Skin epidermis (tissue), 12 donors: ENCODE results near the gene IFI27L2.
A peak's percentile ranks its signal among the peaks of the same experiment; 100 is the strongest.

Source experiments
- H3K27ac ChIP-seq, 21 experiments: fragments of 200-600 bp; sonication (generic) in 11 of 21; one replicate each; pipeline ENCODE4 v1.5.0; 2020; ENCODE audit warnings: mild to moderate bottlenecking in 3 of 21, inconsistent platforms in 2 of 21, moderate library complexity in 2 of 21
- H3K4me3 ChIP-seq, 7 experiments: fragments of 200-600 bp; sonication (generic) in 2 of 7; one replicate each; pipeline ENCODE4 v1.5.0; 2020; ENCODE audit warnings: inconsistent platforms in 2 of 7, mild to moderate bottlenecking in 2 of 7, moderate library complexity in 1 of 7

Gene IFI27L2

DNA sequence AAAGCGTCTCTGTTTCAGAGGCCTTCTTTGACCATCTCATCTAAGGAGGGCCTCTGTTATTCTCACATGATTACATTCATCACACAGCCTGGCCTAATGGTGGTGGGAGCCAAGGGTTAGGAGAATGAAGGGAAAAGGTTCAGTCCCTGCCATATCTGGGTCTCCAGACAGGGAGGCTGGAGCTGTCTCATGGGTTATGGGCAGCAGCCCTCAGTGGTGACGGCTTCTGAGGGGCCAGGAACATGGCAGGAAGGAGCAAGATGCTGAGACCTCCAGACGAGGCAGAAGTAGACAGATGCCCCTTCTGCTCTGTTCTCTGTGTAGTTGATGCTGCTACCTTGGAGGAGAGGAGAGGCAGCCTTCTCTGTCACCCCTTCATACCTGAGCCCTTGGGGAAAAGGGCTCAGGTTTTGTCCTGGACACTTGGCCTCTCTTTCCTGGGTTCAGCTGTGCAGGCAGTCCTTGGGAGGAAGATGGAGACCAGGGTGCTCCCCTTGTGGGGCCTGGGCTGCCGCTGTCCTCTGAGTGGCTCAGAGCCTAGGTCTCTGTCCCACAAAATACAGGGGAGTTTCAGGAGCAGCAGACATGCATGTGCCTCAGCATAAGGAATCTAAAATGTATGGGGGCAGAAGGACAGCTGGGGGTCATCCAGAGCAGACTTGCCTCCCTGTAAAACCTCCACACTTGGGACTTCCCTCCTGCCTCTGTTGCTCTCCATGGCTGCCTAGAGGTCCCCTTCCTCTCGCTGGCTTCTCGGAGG, 3.6 kb downstream of the IFI27L2 start:
- no peak overlapping the region for H3K27ac ChIP-seq
- no peak overlapping the region for H3K4me3 ChIP-seq

DNA sequence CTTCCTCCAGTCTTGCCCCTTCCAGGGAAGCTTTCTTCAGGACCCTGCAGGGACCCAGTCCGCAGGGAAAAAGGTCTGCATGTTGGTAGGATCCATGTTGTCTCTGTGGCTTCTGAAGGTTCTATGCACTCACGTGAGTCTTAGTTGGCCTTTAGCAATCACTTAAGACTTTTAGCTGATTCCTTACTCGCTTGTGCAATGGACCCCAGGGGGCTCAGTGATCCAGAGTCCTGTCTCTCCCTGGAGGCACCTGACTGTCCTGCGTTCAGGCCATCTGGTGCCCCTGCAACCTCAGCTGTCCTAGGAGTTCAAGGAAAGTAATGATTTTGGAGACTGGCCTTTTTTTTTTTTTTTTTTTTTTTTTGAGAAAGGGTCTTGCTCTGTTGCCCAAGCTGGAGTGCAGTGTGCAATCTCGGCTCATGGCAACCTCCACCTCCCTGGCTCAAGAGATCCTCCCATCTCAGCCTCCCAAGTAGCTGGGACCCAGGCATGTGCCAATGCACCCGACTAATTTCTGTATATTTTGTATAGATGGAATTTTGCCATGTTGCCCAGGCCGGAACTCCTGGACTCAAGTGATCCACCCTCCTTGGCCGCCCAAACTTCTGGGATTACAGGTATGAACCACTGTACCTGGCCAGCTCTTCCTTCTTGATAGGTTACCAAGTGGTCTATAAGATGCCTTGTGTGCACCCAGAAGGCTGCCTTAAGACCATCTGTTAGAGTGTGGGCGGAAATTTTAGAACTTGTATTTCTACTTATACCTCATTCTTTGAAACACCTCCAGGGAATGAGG, 4.6 kb downstream of the IFI27L2 start:
- H3K4me3 ChIP-seq, result no peak overlapping the region
- no peak overlapping the region for H3K27ac ChIP-seq

DNA sequence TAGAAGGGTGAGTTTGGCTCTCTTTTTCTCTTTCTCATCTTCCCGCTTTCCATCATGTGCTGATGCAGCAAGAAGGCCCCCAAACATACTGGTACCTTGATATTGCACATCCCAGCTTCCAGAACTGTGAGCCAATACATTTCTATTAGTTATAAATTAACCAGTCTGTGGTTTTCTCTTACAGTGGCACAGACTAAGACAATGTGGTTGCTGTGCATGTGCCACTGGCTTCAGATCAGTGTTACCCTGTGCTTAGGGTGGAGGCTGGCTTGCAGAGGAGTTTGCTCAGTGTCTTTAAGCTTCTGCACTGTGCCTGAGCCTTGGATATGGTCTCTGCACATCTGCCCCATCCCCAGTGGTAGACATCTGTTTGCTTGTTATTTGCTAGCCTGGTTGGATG, 5.5 kb downstream of the IFI27L2 start:
- Histone ChIP-seq H3K4me3 (no peak overlapping the region), H3K27ac (no peak overlapping the region)

DNA sequence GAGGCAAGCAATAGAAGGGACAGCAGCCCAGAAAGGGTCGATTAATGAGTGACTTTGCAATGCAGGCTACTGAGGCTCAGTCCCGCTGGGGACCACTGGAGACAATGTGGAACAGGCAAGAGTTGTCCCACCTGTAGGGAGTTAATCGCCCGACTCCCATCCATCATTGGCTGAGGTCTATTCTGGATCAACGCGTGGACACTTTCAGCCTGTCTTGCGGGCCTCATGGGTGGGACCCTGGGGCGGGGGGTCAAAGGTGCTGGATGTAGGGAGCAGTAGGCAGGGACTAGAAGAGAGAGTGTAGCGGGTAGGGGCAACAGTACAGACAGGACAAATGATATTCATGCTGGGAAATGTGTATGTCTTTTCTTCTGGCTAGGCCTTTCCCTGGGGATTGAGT, 6.1 kb downstream of the IFI27L2 start:
- H3K27ac ChIP-seq, result no peak overlapping the region
- no peak overlapping the region for H3K4me3 ChIP-seq

DNA sequence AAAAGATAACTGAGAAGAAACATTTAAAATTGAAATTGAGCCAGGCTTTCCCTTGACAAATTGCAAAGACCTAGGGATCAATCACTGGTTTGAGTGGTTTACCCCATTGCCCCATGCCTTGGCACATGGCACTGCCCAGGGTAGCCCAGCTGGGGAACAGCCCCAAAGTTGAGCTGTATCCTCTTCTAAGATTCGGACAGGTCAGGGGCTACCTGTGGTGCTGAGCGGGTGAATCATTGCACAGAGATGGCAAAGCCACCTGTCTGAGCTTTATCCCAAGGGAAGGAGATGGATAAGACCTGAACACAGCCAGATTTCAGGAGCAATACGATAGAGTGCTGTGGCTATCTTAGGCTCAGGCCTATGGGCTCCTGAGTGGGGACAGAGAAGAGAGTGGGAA, 7.0 kb downstream of the IFI27L2 start:
- Histone ChIP-seq H3K27ac (no peak overlapping the region), H3K4me3 (no peak overlapping the region)

DNA sequence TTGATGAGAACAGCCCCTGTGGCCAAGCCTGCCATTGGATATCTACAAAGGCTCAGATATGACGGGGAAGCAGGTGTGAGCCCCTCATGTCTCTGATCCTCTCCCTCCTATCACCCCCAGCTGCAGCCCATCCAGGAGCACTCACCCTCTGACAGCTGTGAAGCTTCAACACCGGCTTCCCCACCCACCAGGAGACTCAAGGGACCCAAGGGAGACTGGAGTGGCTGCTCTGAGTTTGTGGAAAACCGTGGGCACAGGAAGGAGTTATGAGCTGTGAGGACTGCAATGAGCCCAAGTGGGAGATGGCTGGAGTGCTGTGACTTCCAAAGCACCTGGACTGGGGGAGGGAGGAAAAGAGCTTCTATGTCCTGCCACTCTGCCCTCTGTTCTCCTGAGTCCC, 7.9 kb downstream of the IFI27L2 start:
- Histone ChIP-seq H3K27ac (no peak overlapping the region), H3K4me3 (no peak overlapping the region)

DNA sequence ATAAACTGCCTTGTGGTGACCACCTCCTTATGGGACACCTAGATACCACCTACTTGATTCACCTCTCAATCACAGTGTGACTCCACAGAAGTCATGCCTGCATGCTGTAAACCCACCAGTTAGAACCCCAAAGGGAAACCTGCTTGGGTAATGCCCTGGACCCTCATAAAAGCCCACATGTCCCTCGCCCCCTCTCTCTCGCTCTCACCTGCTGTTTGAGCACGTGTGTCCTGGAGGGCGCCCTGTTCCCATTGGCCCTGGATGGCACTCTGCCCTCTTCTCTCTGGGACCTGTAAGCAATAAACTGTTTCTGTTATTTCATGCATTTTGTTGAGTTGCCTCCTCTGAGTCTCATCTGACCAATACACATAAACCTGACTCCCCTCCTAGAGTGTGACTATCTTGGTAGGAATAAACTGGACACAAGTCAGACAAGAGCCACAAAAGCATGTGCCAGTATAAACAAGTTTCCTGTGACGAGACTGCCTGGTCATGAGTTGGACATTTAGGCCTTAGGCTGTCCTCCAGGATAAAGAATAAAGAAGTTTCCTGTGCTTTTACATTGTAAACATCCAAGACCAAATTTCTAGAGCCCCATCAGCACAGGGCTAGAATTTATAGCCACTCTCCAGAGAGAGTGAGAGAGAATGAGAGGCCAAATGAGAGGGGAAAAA, 8.6 kb downstream of the IFI27L2 start:
- Histone ChIP-seq H3K27ac (no peak overlapping the region), H3K4me3 (no peak overlapping the region)

DNA sequence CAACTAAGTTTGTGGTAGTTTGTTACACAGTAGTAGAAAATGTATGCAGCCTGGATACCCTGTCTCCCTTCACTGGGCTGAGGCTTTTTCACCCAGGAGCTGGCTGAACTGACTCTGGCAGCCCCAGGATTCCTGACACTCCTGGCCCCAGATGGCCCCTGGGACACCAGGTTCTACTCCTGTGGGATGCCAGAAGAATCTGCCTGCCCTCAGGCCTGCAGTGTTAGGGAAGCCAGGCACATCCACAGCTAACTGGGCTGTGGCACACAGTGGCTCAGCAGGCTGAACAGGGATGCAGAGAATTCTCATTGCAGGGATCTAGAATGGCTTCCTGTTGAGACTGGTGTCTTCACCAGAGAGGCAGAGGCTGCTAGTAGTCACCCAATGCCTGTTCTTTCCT, 10.3 kb downstream of the IFI27L2 start:
- no peak overlapping the region for H3K27ac ChIP-seq
- H3K4me3 ChIP-seq, result no peak overlapping the region

DNA sequence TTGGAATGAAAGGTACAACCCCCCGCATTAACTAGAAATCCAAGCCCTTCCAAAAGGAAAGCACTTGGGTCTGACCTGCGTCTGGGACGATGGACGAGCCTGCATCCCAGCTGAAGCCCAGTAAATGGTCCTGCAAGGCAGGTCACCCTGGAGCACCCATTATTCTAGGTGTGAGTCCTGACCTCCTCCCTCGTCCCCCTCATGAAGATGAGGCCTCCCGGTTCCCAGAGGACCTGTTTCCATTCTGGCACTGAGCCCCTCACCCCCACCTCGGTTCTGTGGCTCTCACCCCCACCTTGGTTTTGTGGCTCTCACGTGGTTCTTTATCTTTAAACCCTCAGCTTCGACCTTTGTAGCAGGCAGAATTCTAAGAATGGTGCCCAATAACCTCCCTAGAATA, 11.5 kb downstream of the IFI27L2 start:
- Histone ChIP-seq H3K27ac (no peak overlapping the region), H3K4me3 (no peak overlapping the region)

DNA sequence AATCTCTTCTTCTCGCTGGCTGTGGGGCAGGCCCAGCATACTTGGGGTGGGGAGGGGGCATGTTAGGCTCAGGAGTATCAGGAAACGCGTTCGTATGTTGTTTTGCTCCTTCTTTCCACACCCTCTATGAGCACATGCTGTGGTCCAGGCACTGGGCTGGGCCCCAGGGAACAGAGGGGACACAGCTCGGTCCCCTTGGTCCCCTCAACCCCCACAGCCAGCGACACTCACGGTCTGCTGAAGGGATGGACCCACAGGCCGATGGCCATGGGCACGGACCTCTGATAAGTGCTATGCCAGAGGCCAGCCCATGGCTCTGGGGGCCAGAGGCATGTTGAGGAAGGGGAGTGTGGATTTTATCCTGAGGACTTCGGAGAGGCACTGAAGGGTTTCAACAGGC, 12.7 kb downstream of the IFI27L2 start:
- Histone ChIP-seq H3K4me3 (no peak overlapping the region), H3K27ac (no peak overlapping the region)

DNA sequence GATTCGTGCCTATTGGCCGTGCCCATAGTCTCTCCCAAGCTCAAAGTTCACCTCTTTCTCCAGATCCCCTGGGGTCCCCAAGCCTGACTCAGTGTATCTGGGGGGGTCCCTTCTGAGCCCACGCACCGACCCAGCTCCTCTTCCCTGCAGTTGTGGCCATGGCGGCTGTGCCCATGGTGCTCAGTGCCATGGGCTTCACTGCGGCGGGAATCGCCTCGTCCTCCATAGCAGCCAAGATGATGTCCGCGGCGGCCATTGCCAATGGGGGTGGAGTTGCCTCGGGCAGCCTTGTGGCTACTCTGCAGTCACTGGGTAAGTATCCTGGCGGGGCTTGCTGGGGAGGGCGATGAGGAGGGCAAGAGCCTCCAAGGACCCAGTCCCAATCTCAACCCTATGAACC, 13.8 kb downstream of the IFI27L2 start:
- no peak overlapping the region for H3K4me3 ChIP-seq
- H3K27ac ChIP-seq, result peak overlapping the region in 6 of 21 experiments; percentile 4 to 49 (median 30)

DNA sequence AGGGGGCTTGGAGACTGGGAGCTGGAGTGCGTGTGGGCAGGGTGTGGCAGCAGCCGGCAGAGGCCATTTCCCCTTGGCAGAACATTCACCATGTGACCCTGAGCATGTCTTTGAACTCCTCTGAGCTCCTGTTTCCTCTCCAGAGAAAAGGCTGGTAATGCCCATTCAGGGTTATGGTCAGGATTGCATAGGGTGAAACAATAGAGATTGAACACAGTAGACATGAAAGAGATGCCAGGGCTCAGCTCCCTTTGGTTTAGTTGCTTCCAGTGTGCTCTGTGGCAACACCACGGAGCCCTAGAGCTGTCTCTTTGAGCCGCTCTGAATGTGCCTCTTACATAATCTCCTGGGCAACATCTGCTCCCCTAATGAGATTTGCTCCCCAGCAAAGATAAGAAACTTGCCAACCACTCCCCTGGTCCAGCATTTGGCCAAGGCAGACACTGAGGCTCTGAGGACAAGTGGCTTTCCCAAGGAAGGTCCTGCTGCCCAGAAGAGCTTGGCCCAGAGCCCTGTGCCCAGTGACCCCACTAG, 14.3 kb downstream of the IFI27L2 start:
- Histone ChIP-seq H3K27ac (peak overlapping the region in 8 of 21 experiments; percentile 5 to 64 (median 47)), H3K4me3 (no peak overlapping the region)

DNA sequence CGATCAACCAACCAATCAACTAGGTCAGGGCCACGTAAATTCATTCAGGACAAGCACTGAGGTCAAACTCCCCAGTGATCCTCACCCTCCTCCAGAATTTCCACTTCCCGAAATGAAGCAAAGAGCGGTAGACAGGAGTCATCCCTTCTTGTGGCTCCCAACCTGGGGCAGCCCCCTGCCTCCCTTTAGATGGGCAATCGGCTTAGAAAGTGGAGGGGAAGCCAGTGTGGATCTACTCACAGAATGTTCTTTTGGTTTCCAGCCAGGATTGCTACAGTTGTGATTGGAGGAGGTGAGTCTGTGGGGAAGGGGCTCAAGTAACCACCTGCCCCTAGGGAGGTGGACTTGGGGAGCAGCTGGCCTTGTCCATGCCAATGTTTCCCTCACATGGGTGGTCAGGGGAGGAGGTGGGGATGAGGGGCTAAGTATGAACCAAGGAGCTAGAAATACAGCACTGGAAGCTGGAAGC, 14.8 kb downstream of the IFI27L2 start:
- no peak overlapping the region for H3K4me3 ChIP-seq
- H3K27ac ChIP-seq, result peak overlapping the region in 8 of 21 experiments; percentile 0 to 64 (median 47)

DNA sequence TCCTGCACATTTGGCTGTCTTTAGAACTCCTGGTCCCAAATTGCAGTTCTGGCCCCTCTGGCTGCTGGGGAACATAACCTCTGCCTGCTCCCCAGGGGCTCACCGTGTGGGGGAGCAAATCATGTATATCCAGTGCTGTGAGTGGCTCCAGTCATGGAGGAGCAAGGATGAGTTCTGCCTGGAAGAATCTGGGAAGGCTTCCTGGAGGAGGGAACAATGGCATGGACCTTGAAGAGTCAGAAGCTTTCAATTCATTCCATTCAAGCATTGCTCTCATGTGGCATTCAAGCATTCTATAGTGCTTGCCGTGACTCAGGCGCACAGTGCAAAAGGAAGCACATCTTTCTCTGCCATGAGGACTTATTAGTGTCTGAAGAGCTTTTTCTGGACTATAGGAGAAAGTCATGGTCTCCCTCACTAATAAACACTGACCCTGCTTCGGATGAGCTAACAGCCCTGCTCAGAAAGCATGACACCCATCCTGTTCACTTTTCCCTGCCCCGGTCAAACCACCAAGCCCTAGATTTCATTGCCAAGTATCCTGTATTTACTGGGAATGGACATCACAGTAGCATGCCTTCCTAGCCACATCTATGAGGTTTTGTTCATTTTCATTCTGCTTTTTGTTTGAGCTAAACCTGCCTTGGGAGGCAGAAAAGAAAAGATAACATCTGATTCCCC, 15.4 kb downstream of the IFI27L2 start:
- Histone ChIP-seq H3K27ac (peak overlapping the region in 8 of 21 experiments; percentile 0 to 95 (median 50)), H3K4me3 (no peak overlapping the region)

DNA sequence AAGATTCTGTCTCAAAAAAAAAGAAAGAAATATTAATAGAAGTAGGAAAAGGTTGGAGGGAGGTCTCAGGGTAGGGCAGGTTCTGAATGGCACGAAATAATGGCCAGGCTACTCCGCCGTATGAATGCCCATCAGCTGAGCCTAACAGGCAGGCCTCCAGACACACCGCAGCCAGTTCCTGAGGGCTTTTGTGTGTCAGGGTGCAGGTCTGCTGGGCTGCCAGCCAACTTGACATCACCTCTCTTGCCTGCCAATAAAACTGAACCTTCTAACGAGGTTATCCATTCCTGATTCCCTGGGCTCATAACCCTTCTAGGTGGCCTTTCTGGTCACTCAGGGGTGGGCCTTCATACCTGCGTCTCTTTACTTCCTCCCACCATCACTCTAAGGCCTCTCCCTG, 15.9 kb downstream of the IFI27L2 start:
- Histone ChIP-seq H3K27ac (peak overlapping the region in 7 of 21 experiments; percentile 2 to 95 (median 46)), H3K4me3 (no peak overlapping the region)

DNA sequence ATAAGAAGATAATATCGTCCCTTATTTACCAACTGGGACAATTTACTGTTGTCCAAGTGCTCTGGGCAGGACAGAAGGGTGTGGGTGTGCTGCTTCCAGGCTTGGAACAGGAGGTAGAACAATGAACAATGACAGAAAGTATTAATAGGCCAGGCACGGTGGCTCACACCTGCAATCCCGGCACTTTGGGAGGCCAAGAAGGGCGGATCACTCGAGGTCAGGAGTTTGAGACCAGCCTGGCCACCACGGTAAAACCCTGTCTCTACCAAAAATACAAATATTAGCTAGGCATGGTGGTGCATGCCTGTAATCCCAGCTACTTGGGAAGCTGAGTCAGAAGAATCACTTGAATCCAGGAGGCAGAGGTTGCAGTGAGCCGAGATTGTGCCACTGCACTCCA, 16.3 kb downstream of the IFI27L2 start:
- Histone ChIP-seq H3K27ac (peak overlapping the region in 9 of 21 experiments; percentile 2 to 95 (median 36)), H3K4me3 (peak overlapping the region in 2 of 7 experiments; percentile 49)

DNA sequence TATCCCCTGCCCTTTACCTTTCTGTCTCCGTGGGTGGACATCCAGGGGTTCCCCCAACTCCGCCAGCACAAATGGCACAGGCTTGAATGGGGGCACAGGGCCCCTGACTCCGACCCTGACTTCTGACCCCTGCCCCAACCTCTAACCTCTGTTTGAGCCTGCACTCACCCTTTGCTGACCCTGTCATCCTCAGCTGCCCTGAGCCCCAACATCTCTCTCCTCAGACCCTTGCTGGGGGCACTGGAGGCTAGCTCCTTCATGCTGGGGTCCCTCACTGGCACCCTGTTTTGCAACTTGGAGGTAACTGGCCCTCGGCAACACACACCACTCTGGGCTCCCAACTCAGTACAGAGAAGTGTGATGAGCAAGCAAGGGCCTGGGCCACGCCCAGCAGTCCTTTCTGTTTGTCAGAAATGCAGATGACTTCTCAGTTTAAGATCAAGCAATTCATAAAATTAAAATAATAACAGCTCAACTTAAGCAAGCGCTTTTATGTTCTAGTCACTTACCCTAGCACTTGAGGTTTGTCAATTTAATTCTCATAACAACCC, 16.8 kb downstream of the IFI27L2 start:
- H3K27ac ChIP-seq, result peak overlapping the region in 8 of 21 experiments; percentile 24 to 95 (median 38)
- H3K4me3 ChIP-seq, result peak overlapping the region in 5 of 7 experiments; percentile 30 to 49 (median 36)

DNA sequence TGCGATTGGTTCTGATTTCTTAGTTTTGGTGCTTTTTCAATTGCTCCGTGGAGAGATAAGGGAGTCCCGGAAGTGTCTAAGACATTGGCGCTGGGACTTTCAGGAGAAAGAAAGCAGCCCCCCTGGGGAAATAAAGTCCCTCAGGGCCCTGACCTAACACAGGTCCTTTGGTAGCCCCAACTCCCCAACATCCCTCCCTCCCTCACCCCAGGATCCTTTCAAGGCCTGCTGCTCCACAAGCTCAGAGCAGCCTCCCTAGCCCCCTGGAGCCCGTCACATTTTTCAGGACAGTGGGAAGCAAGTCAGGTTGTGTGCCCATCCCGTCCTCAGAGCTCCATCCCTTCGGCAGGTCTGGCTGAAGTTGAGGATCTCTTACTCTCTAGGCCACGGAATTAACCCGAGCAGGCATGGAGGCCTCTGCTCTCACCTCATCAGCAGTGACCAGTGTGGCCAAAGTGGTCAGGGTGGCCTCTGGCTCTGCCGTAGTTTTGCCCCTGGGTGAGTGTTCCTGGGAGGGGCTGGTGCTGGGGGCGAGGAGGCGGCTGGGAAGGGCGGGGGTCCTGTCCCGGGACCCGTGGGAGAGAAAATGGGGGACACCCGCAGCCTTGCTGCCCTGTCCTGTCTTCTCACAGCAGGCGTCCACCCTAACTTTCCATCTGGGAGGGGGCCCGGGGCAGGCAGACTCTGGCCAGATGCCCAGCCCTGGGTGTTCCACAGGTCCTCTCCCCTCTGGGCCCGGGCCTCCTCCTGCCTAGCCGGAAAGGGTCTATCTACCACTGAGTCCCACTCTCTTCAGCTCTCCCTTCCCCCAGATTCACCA, 17.9 kb downstream of the IFI27L2 start:
- peak overlapping the region; percentile 42 to 95 (median 75) for H3K27ac ChIP-seq
- peak overlapping the region; percentile 30 to 49 (median 32) for H3K4me3 ChIP-seq
